Measurements from ENCODE around the gene BEST3.
"Not testable (repeated sequence)": the region's sequence is repeated elsewhere in the genome, so short reads cannot be mapped to it uniquely, and the experiment has no call there.

Gene BEST3

DNA sequence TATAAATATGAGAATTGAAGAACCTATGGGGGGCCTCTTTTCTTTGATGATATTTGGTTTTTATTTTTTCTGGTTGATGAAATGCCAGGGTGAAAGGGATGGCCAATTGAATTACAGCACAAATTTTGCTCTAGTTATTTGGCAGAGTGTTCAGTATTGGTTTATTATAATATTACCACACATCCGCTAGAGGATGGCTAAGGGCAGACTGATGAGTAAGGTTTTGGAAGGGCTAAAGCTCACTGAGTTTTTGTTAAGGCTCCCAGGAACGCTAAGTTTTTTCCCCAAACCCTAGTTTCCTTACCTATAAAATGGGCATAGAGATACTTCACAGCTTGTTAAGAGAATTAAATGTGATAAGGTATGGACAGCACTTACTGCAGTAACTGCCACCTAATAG, 54.1 kb downstream of the BEST3 start:
- DNase-seq: no peak

- no peak for DNase-seq
Measured at GRCh38 chr12:69644511-69644910, 54.6 kb downstream of the BEST3 start.

GRCh38 chr12:69642531-69642930, 56.6 kb downstream of the BEST3 start:
- DNase-seq: no peak

GRCh38 chr12:69641546-69641945, 57.6 kb downstream of the BEST3 start:
- DNase-seq: no peak

DNA sequence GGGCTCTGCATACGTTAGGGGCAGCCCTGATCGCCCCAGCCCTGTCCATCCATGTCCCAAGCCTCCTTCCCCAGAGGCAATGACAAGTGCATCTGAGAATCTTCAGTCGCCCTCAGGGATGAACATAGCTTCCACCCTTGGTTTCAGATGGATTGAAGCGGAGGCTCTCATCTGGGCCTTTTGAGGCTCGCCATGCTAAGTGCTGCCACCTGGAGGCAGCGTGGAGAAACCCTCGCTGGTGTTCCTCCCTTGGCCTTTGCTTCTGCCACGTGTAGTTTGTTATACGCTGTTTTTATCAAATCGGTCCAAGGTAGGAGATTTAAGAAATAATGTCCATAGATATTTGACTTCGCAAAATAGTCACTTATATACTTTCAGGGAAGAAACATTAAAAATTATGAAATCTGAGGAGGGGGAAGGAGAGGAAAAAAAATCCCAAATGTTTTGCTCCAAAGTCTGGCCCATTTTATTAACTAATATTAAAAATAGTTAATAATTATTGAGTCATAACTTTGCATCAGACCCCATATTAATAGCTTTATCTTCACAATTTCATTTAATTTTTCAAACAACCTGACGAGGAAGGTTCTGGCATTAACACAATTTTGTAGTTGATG, 59.6 kb downstream of the BEST3 start:
- DNase-seq: peak; percentile 42

DNA sequence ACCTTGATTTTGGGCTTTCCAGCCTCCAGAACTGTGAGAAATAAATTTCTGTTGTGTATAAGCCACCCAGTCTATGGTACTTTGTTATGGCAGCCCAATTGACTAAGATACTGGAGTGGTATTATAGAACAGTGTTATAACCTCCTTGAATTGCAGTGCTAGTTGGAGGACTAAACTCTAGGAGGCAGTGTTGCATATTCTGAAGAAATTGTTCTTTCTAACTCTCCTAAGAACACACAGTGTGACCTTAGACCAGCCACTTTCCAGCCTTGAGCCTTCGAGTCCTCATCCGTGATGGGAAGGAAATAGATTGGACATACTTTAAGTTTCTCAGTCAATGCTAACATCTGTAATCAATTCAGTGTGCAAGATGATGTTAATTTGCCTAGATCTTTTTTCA, 66.0 kb downstream of the BEST3 start:
- no peak for DNase-seq

DNA sequence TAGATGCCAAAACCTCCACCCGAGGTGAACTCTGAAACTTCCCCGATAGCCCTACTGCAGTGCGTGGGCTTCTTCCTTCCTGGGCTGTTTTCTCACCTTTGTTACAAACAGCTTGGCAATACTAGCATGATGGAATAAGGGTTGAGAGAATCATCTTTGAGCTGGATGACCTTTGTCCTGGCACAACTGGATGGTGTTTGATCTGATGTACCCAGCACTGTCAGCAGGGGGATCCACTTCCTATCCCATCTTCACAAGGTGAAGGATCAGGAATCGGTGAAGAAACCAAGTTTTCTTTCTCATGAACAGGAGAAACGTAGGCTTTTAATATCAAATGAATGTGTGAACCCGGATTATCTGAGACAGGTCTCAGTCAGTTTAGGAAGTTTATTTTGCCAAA, 68.9 kb downstream of the BEST3 start:
- DNase-seq: no peak

- DNase-seq: no peak
Measured at GRCh38 chr12:69627501-69627900, 71.6 kb downstream of the BEST3 start.

GRCh38 chr12:69623970-69624369, 75.1 kb downstream of the BEST3 start:
- DNase-seq: peak; percentile 59

GRCh38 chr12:69621551-69621950, 77.6 kb downstream of the BEST3 start:
- no peak for DNase-seq

GRCh38 chr12:69620921-69621320, 78.2 kb downstream of the BEST3 start:
- no peak for DNase-seq

- no peak for DNase-seq
Measured at GRCh38 chr12:69620077-69620476, 79.0 kb downstream of the BEST3 start.

DNA sequence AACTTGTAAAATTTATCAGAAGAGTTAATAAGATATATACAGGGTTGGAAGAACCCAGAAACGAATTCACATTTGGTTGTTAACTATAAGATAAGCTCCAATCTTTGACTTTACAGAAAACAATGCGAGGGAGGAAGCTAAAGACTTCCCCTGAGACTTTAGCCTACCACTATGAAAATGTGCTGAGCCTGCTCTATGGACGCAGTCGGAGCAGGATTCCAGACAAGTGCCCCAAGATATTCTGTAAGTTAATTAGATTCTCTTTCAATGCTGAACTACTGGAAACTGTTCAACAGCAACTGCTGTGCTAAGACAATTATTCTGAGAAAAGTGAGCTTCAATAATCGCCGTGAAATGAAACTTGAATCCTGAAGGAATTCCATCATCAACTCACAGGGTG, 80.1 kb downstream of the BEST3 start:
- no peak for DNase-seq

DNA sequence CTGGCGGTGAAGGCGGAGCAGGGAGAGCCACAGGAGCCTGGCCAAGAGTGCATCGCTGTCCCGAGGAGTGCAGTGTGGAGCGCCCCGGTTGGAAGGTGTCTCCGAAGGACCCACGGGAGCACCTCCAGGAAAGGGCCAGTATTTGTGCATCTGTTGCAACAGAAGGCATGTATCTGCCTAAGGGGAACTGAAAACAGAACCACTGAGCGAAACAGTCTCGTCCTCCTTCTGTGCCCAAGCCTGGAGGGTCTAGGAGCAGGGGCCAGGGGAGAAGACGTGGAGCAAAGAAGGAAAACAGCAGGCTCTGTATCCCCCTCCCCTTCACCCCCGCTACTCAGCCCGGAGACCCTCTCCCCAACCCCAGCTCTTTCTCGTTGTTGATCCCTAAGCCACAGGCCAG, 83.1 kb downstream of the BEST3 start:
- DNase-seq: no peak

DNA sequence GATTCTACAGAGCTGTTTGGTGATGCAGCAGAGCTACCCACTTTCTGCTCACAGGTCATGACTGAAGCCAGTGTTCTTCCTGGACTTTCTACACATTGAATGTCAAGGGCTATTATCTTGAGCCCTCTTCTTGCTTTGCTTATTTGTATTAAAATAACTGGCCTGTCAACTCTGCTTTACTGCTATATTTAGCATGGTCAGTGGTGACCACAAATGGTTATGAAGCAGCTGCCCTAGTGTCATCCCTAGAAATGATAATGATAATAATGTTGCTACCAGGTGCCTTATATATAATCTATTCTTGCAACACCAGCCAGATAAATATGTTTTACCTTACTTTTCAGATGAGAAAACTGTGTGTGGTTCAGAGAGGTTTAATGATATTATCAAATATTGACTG, 85.8 kb downstream of the BEST3 start:
- no peak for DNase-seq

DNA sequence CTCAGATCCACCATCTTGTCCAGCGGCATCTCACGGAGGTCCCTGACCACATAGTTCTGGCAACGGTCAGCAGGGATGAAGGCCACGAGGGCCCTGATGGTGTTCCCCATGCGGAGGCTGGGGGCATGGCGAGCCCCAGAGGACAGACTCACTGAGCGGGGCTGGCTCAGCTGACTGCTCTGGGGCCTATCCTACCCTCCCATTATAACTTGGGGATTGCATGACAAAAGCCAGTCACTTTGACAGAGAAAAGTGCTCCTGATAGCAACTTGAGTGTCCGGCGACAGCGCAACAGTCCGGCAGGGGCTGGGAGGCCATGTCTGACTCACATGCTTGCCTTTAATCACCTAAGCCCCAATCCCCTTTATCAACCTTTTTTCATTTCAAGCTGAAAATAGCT, 88.4 kb downstream of the BEST3 start, which contains the start of gene LRRC10:
Gene LRRC10, minus strand, starts transcription at position 179 of the 400 bp plus-strand sequence. Its CDS starts 69 bp downstream, at position 110.
- no peak for DNase-seq

- DNase-seq: no peak
Measured at GRCh38 chr12:69610126-69610525, 89.0 kb downstream of the BEST3 start.

DNA sequence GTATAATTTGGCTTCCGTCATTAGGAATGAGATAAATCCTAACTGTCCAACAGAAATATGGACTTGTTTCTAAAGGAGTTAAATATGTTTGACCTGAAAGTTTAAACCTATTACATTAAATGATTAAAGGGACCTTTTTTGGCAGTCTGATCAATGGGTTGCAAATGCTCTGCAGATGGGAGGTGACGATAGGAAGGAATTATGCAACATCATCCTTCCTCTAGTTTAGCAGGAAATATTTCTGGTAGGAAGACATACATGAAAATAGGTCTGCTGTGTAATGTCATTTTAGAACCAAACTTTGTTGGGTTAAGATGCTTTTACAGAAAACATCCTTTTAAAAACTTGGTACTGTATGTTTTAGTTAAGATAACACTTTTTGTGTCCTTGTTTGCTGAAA, 91.0 kb downstream of the BEST3 start:
- DNase-seq: no peak

DNA sequence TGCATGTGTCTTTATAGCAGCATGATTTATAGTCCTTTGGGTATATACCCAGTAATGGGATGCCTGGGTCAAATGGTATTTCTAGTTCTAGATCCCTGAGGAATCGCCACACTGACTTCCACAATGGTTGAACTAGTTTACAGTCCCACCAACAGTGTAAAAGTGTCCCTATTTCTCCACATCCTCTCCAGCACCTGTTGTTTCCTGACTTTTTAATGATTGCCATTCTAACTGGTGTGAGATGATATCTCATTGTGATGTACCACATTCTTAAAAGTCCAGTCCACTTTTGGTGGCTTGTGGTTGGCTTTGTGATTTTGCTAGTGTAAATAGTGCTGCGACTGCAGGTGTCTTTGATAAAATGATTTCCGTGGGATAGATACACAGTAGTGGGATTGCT, 94.8 kb downstream of the BEST3 start:
- DNase-seq: not testable (repeated sequence)
